HL-60 (cell line): ENCODE measurements around the gene CBLL1.

ENCODE experiments used
- DNase-seq, 2 experiments: peaks; one replicate each; pipeline ENCODE4 v3.0.0-alpha.2; 2010 to 2020; ENCODE audit warnings: low read depth in 1 of 2, low spot score in 1 of 2
- H3K27ac ChIP-seq: fragments of 250-450 bp; sonication (Bioruptor Pico); replicated peaks from 2 replicates; pipeline ENCODE4 v1.5.1; 2020; ENCODE audit warnings: mild to moderate bottlenecking, moderate library complexity
- H3K27me3 ChIP-seq: fragments of 250-450 bp; sonication (Bioruptor Pico); 2 replicates; pipeline ENCODE4 v1.5.1; 2021; ENCODE audit warnings: mild to moderate bottlenecking, moderate library complexity; ENCODE audit not compliant: insufficient read depth, poor library complexity, severe bottlenecking
- H3K4me3 ChIP-seq: replicated peaks from 2 replicates; pipeline ENCODE4 v1.5.1; 2011; ENCODE audit warnings: mild to moderate bottlenecking, control low read depth, low read length; ENCODE audit not compliant: insufficient read depth
- CTCF ChIP-seq: IDR thresholded peaks from one replicate; pipeline ENCODE4 v1.5.1; 2011; ENCODE audit warnings: low read length, control low read depth, inconsistent platforms; ENCODE audit not compliant: insufficient read depth
- GABPA ChIP-seq: IDR thresholded peaks from 2 replicates; pipeline ENCODE4 v1.6.1; 2012; ENCODE audit warnings: low read depth
- POLR2AphosphoS5 ChIP-seq: IDR thresholded peaks from 2 replicates; pipeline ENCODE4 v1.6.1; 2012; ENCODE audit warnings: low read depth
- REST ChIP-seq: IDR thresholded peaks from 2 replicates; pipeline ENCODE4 v1.6.1; 2012; ENCODE audit warnings: low read depth; ENCODE audit not compliant: insufficient replicate concordance
- SPI1 ChIP-seq: IDR thresholded peaks from 2 replicates; pipeline ENCODE4 v1.6.1; 2012; ENCODE audit warnings: low read depth, mild to moderate bottlenecking, borderline replicate concordance

Gene CBLL1

GRCh38 chr7:107696330-107696946, 47.5 kb upstream of the CBLL1 start:
- Histone ChIP-seq H3K27me3 (peaks cover 7% of the 10 kb centered on the region), H3K27ac (no peak overlapping the region), H3K4me3 (no peak overlapping the region)
- TF ChIP-seq SPI1 = no peak
- no peak for TF ChIP-seq CTCF
- TF ChIP-seq POLR2AphosphoS5 = no peak
- no peak for TF ChIP-seq REST
- no peak for DNase-seq

GRCh38 chr7:107697321-107698049, 46.5 kb upstream of the CBLL1 start:
- no peak overlapping the region for H3K27ac ChIP-seq
- peaks cover 7% of the 10 kb centered on the region for H3K27me3 ChIP-seq
- H3K4me3 ChIP-seq = no peak overlapping the region
- no peak for DNase-seq
- TF ChIP-seq GABPA = no peak
- TF ChIP-seq REST = no peak
- TF ChIP-seq SPI1 = no peak
- no peak for TF ChIP-seq CTCF
- no peak for TF ChIP-seq POLR2AphosphoS5

GRCh38 chr7:107700570-107700969, 43.4 kb upstream of the CBLL1 start:
- Histone ChIP-seq H3K27me3 (peaks cover 5% of the 10 kb centered on the region), H3K27ac (no peak overlapping the region), H3K4me3 (no peak overlapping the region)
- no peak for DNase-seq
- TF ChIP-seq GABPA = no peak
- no peak for TF ChIP-seq SPI1
- TF ChIP-seq CTCF = no peak
